ENCODE measurements around the gene PLD4.
"Not testable (repeated sequence)": the region's sequence is repeated elsewhere in the genome, so short reads cannot be mapped to it uniquely, and the experiment has no call there.

PLD4 gene

DNA sequence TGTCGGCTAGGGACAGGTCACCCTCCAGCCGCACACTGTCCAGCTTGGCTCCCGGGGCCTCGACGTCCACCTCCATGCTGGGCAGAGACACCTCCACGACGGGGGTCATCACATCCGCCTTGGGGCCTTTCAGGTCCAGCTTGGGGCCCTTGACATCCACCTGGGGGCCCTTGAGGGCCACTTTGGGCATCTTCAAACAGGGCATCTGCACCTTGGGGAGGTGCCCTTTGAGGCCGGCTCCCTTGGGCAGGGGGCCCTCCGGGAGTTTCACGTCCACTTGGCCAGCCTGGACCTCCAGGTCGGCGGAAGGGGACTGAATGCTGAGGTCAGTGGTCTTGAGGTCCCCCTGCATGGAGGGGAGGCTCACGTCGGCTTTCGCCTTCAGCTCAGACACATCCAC is 17.9 kb downstream of the PLD4 start:
- no peak for DNase-seq

DNA sequence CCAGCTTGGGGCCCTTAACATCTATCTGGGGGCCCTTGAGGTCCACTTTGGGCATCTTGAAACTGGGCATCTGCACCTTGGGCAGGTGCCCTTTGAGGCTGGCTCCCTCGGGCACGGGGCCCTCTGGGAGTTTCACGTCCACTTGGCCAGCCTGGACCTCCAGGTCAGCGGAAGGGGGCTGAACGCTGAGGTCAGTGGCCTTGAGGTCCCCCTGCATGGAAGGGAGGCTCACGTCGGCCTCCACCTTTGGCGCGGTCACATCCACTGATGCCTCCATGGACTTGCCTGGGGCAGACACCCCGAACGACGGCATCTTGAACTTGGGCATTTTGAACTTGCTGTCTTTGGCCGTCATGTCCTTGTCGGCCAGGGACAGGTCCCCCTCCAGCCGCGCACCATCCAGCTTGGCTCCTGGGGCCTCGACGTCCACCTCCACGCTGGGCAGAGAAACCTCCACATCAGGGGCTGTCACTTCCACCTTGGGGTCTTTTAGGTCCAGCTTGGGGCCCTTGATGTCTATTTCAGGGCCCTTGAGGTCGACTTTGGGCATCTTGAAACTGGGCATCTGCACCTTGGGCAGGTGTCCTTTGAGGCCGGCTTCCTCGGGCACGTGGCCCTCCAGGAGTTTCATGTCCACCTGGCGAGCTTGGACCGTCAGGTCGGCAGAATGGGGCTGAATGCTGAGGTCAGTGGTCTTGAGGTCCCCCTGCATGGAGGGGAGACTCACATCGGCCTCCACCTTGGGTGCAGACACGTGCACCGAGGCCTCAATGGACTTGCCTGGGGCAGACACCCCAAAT is 18.7 kb downstream of the PLD4 start:
- not testable (repeated sequence) for DNase-seq

DNA sequence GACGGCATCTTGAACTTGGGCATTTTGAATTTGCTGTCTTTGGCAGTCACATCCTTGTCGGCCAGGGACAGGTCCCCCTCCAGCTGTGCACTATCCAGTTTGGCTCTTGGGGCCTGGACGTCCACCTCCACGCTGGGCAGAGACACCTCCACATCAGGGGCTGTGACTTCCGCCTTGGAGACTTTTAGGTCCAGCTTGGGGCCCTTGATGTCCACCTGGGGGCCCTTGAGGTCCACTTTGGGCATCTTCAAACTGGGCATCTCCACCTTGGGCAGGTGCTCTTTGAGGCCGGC is 19.3 kb downstream of the PLD4 start:
- DNase-seq: not testable (repeated sequence)

DNA sequence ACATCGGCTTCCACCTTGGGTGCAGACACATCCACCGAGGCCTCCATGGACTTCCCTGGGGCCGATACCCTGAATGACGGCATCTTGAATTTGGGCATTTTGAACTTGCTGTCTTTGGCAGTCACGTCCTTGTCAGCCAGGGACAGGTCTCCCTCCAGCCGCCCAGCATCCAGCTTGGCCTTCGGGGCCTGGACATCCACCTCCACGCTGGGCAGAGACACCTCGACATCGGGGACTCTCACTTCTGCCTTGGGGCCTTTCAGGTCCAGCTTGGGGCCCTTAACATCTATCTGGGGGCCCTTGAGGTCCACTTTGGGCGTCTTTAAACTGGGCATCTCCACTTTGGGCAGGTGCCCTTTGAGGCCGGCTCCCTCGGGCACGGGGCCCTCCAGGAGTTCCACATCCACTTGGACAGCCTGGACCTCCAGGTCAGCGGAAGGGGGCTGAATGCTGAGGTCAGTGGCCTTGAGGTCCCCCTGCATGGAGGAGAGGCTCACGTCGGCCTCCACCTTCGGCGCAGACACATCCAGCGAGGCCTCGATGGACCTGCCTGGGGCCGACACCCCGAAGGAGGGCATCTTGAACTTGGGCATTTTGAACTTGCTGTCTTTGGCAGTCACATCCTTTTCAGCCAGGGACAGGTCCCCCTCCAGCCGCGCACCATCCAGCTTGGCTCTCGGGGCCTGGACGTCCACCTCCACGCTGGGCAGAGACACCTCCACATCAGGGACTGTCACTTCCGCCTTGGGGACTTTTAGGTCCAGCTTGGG is 19.9 kb downstream of the PLD4 start:
- not testable (repeated sequence) for DNase-seq

DNA sequence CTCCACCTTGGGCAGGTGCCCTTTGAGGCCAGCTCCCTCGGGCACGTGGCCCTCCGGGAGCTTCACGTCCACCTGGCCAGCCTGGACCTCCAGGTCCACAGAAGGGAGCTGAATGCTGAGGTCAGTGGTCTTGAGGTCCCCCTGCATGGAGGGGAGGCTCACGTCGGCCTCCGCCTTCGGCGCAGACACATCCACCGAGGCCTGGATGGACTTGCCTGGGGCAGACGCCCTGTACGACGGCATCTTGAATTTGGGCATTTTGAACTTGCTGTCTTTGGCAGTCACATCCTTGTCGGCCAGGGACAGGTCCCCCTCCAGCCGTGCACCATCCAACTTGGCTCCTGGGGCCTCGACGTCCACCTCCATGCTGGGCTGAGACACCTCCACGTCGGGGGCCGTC is 20.6 kb downstream of the PLD4 start:
- not testable (repeated sequence) for DNase-seq

DNA sequence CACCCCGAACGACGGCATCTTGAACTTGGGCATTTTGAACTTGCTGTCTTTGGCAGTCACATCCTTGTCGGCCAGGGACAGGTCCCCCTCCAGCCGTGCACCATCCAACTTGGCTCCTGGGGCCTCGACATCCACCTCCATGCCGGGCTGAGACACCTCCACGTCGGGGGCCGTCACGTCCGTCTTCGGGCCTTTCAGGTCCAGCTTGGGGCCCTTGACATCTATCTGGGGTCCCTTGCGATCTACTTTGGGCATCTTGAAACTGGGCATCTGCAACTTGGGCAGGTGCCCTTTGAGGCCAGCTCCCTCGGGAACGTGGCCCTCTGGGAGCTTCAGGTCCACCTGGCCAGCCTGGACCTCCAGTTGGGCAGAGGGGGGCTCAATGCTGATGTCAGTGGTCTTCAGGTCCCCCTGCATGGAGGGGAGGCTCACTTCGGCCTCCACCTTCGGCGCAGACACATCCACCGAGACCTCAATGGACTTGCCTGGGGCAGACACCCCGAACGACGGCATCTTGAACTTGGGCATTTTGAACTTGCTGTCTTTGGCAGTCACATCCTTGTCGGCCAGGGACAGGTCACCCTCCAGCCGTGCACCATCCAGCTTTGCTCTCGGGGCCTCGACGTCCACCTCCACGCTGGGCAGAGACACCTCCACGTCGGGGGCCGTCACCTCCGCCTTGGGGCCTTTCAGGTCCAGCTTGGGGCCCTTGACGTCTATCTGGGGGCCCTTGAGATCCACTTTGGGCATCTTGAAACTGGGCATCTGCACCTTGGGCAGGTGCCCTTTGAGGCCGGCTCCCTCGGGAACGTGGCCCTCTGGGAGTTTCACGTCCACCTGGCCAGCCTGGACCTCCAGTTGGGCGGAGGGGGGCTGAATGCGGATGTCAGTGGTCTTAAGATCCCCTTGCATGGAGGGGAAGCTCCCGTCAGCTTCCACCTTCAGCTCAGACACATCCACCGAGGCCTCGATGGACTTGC is 21.6 kb downstream of the PLD4 start:
- not testable (repeated sequence) for DNase-seq

DNA sequence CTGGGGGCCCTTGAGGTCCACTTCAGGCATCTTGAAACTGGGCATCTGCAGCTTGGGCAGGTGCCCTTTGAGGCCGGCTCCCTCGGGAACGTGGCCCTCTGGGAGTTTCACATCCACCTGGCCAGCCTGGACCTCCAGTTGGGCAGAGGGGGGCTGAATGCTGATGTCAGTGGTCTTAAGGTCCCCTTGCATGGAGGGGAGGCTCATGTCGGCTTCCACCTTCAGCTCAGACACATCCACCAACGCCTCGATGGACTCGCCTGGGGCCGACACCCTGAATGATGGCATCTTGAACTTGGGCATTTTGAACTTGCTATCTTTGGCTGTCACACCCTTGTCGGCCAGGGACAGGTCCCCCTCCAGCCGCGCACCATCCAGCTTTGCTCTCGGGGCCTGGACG is 22.5 kb downstream of the PLD4 start:
- DNase-seq: not testable (repeated sequence)

DNA sequence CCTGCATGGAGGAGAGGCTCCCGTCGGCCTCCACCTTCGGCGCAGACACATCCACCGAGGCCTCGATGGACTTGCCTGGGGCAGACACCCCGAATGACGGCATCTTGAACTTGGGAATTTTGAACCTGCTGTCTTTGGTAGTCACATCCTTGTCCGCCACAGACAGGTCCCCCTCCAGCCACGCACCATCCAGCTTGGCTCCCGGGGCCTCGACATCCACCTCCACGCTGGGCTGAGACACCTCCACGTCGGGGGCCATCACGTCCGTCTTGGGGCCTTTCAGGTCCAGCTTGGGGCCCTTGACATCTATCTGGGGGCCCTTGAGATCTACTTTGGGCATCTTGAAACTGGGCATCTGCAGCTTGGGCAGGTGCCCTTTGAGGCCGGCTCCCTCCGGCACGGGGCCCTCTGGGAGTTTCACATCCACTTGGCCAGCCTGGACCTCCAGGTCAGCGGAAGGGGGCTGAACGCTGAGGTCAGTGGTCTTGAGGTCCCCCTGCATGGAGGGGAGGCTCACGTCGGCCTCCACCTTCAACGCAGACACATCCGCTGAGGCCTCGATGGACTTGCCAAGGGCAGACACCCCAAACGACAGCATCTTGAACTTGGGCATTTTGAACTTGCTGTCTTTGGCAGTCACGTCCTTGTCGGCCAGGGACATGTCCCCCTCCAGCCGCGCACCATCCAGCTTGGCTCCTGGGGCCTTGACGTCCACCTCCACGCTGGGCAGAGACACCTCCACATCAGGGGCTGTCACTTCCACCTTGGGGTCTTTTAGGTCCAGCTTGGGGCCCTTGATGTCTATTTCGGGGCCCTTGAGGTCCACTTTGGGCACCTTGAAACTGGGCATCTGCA is 23.4 kb downstream of the PLD4 start:
- not testable (repeated sequence) for DNase-seq

DNA sequence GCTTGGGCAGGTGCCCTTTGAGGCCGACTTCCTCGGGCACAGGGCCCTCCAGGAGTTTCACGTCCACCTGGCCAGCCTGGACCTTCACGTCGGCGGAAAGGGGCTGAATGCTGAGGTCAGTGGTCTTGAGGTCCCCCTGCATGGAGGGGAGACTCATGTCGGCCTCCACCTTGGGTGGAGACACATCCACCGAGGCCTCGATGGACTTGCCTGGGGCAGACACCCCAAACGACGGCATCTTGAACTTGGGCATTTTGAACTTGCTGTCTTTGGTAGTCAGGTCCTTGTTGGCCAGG is 24.0 kb downstream of the PLD4 start:
- no peak for DNase-seq

DNA sequence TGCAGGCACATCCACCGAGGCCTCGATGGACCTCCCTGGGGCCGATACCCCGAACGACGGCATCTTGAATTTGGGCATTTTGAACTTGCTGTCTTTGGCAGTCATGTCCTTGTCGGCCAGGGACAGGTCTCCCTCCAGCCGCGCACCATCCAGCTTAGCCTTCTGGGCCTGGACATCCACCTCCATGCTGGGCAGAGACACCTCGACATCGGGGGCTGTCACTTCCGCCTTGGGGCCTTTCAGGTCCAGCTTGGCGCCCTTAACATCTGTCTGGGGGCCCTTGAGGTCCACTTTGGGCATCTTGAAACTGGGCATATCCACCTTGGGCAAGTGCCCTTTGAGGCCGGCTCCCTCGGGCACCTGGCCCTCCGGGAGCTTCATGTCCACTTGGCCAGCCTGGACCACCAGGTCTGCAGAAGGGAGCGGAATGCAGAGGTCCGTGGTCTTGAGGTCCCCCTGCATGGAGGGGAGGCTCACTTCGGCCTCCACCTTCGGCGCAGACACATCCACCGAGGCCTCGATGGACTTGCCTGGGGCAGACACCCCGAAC is 24.8 kb downstream of the PLD4 start:
- DNase-seq: not testable (repeated sequence)

DNA sequence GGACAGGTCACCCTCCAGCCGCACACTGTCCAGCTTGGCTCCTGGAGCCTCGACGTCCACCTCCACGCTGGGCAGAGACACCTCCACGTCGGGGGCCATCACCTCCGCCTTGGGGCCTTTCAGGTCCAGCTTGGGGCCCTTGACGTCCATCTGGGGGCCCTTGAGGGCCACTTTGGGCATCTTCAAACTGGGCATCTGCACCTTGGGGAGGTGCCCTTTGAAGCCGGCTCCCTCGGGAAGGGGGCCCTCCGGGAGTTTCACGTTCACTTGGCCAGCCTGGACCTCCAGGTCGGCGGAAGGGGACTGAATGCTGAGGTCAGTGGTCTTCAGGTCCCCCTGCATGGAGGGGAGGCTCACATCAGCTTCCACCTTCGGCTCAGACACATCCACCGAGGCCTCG is 25.3 kb downstream of the PLD4 start:
- no peak for DNase-seq

DNA sequence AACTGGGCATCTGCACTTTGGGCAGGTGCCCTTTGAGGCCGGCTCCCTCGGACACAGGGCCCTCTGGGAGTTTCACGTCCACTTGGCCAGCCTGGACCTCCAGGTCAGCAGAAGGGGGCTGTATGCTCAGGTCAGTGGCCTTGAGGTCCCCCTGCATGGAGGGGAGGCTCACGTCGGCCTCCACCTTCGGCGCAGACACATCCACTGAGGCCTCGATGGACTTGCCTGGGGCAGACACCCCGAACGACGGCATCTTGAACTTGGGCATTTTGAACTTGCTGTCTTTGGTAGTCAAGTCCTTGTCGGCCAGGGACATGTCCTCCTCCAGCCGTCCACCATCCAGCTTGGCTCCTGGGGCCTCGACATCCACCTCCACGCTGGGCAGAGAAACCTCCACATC is 26.0 kb downstream of the PLD4 start:
- not testable (repeated sequence) for DNase-seq

DNA sequence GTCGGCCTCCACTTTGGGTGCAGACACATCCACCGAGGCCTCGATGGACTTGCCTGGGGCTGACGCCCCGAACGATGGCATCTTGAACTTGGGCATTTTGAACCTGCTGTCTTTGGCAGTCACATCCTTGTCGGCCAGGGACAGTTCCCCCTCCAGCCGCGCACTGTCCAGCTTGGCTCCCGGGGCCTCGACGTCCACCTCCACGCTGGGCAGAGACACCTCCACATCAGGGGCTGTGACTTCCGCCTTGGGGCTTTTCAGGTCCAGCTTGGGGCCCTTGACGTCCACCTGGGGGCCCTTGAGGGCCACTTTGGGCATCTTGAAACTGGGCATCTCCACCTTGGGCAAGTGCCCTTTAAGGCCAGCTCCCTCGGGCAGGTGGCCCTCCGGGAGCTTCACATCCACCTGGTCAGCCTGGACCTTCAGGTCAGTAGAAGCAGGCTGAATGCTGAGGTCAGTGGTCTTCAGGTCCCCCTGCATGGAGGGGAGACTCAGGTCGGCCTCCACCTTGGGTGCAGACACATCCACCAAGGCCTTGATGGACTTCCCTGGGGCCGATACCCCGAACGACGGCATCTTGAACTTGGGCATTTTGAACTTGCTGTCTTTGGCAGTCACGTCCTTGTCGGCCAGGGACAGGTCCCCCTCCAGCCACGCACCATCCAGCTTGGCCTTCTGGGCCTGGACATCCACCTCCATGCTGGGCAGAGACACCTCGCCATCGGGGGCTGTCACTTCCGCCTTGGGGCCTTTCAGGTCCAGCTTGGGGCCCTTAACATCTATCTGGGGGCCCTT is 27.4 kb downstream of the PLD4 start:
- DNase-seq: not testable (repeated sequence)

DNA sequence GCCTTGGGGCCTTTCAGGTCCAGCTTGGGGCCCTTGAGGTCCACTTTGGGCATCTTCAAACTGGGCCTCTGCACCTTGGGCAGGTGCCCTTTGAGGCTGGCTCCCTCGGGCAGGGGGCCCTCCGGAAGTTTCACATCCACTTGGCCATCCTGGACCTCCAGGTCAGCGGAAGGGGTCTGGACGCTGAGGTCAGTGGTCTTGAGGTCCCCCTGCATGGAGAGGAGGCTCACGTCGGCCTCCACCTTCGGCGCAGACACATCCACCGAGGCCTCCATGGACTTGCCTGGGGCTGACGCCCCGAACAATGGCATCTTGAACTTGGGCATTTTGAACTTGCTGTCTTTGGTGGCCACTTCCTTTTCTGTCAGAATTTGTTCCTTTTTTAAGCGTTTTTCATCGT is 28.4 kb downstream of the PLD4 start:
- DNase-seq: no peak

DNA sequence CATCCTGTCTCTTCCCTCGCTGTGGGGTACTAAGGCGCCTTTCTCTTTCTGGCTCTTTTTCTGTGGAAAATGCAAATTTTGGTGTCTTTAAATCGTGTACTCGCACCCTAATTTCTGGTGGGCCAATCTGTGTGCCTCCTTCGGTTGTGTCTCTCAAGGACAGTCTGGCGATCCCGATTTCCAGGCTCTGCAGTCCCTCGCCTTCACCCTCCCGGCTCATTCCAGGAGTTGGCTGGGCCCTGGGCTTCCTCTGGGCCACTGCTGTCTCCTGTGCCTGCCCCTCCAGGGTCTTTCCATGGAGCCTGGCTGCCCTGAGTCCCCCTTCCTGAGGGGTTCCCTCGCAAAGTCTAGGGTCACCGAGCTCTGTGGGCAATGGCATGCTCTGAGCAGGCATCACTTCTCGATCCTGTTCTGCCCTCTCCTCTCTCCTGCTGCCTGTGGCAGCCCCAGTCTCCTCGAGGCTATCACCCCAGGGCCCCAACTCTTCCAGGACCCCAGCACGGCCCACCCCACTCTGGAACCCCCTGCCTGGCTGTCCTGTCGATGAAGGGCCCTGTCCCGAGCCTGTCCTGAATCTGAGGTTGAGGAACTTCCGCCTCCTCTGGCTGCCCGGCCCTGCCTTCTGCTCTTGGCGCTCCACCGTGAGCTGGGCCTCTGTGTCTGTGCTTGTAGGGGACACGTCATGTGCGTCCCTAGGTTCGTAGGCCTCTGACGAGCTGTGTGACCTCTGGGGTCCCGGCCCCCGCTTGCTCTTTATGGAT is 29.4 kb downstream of the PLD4 start:
- no peak for DNase-seq

DNA sequence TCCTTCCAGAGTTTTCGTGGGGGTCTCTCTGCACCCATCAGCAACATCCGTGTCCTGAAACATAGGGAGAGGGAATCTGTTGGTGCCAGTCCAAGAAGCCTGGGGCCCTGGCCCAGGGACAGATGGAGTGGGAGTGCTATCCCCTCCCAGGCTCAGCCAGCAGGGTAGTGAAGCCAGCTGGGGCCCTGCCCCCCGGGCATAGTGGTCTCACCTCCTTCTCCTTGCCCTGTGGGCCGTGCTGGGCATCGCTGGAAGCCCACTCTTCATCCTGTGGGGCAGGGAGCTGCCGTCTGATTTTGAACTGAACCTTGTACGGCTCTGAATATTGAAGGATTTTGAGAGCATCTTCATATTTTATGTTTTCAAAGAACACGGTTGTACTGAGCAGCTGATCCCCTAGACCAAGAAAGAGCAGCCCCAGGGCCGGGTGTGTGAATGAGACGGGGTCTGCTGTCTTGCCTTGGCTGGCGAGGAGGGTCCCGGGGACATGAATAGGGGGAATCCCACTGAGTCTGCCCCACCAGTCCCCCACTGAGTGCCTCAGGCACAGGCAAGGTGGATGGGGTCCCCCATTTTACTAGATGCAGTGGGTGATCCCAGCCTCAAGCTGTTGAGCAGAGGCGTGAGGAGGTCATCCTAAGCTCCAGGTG is 30.2 kb downstream of the PLD4 start:
- DNase-seq: no peak

DNA sequence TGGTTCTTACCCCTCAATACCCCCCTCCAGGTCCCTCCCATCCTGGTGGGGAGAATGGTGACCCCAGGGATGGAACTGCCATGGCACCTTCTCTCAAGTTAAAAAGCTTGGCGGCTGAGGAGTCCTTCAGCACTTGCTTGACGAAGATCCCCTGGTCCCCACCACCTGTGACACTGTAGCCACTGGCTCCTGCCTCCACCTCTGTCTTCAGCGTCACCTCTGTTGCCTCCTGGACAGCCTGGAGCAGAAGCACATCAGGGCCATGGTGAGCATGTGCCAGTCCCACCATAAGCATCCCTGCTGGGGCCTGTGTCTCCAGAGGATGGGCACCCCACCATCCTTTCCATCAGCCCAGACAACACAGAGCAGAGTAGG is 30.7 kb downstream of the PLD4 start:
- DNase-seq: no peak

DNA sequence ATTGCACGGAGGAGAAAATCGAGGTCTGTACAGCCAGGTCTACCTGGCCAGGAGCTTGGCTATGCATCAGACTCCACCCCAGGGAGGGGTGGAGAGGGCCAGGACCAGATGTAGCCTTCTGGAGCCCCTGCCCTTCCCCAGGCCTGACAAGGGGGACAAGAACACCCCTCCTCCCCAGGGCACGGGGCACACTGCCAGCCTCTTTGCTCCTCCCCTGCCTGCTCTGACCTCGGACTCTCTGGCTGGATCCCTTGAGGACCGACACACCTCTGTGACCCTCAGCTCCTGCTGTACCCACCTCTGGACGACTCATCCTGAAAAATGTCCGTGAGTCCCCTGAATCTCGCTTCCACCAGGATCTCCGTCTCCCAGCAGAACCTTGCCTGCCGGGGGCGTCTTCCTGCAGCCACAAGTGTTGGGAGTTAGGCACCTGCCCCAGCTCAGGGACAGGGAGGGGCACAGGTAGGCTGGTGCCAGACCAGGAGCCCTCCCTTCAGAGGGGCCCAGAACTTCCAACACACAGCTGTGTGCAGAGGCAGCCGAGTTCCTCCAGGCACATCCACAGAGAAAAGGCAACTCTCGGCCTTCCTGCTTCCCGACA is 31.7 kb downstream of the PLD4 start:
- no peak for DNase-seq

Measured in AML-193 (cell line).